Measurements from ENCODE around the gene S1PR3. TPM values are rescaled to one million over a fixed set of nuclear protein-coding genes. Genes with fewer than 3 reads are reported as not detected.

Gene S1PR3
- total RNA-seq, 2 experiments from 2014 or later = 0.31 to 0.33 TPM

DNA sequence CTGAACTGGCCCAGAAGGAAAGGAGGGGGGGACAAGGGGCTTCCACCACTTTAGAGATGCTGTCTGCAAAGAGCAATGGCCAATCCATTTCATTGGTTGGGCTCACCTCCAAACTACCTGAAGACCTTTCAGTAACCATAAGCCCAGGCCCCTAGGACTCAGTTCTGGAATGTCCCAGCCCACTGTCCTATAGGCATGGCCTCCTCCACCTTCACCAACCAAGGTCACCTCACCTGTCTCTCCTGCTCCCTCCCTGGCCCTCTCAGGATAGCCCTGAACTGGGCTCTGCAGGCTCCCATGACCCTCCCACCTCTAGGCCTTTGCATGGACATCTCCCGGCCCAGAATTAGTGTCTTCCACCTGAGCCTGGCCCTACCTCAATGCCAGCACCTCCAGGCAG lies 22.4 kb downstream of the S1PR3 start:
- no peak for ATAC-seq (ENCODE audit: poor library complexity)
- no peaks in the 10 kb centered on the region for H3K9me3 ChIP-seq (ENCODE audit: control insufficient read depth in 1 of 2, insufficient read depth in 1 of 2, low read length in 2 of 2)
- Mint-ChIP-seq H3K36me3 (ENCODE audit: low read depth) (no peaks in the 10 kb centered on the region), H3K4me1 (ENCODE audit: low read depth) (no peaks in the 10 kb centered on the region), H3K4me3 (no peak overlapping the region), H3K27me3 (peaks cover 10% of the 10 kb centered on the region), H3K27ac (no peak overlapping the region), H3K9me3 (peaks cover 2% of the 10 kb centered on the region)
- no peak overlapping the region for H3K27ac ChIP-seq (ENCODE audit: low read depth in 1 of 2, low read length in 2 of 2)
- POLR2A ChIA-PET = no interaction called here
- peaks cover 0 to 3% of the 10 kb centered on the region in 2 experiments for H3K27me3 ChIP-seq (ENCODE audit: control insufficient read depth in 1 of 2, insufficient read depth in 2 of 2, low read length in 2 of 2)
- no peak for TF ChIP-seq CTCF (IDR thresholded peaks at IDR 0.05)
- no peaks in the 10 kb centered on the region for H3K4me1 ChIP-seq (ENCODE audit: insufficient read depth, low read length)
- CTCF ChIA-PET = no interaction called here
- H3K36me3 ChIP-seq (ENCODE audit: insufficient read depth, low read length) = no peaks in the 10 kb centered on the region
- no peak for DNase-seq
- intact Hi-C loops (cut with DNase I, micrococcal nuclease) = no loop called here
- H3K4me3 ChIP-seq (ENCODE audit: low read length) = no peak overlapping the region

DNA sequence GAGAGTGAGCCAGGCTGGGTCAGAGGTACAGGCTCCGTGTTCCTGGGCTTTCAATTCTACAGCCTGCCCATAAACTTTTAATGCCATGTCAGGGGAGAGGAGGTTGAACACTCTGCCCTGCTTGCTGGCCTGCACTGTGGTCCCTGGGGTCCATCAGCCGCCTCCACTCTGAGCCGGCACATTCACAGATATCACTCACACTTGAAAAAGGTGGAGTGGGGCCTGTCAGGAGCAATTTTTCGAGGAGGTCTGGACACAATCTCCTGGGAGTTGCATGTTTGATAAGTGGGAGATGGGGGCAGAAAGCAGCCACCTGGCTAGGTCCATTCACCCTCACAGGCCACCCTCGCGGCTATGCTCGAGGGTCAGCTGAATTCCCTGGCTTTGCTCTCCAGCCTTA lies 22.9 kb downstream of the S1PR3 start:
- DNase-seq (no peak), ATAC-seq (ENCODE audit: poor library complexity) (no peak)
- no peak overlapping the region for H3K27ac Mint-ChIP-seq
- H3K4me1 Mint-ChIP-seq (ENCODE audit: low read depth) = no peaks in the 10 kb centered on the region
- no peaks in the 10 kb centered on the region for H3K36me3 ChIP-seq (ENCODE audit: insufficient read depth, low read length)
- no peak overlapping the region for H3K4me3 ChIP-seq (ENCODE audit: low read length)
- intact Hi-C loops (cut with DNase I, micrococcal nuclease) = no loop called here
- H3K4me1 ChIP-seq (ENCODE audit: insufficient read depth, low read length) = no peaks in the 10 kb centered on the region
- no peaks in the 10 kb centered on the region for H3K36me3 Mint-ChIP-seq (ENCODE audit: low read depth)
- H3K9me3 ChIP-seq (ENCODE audit: control insufficient read depth in 1 of 2, insufficient read depth in 1 of 2, low read length in 2 of 2) = no peaks in the 10 kb centered on the region
- TF ChIP-seq CTCF (IDR thresholded peaks at IDR 0.05) = no peak
- H3K27ac ChIP-seq (ENCODE audit: low read depth in 1 of 2, low read length in 2 of 2) = no peak overlapping the region
- H3K27me3 Mint-ChIP-seq = peaks cover 10% of the 10 kb centered on the region
- H3K27me3 ChIP-seq (ENCODE audit: control insufficient read depth in 1 of 2, insufficient read depth in 2 of 2, low read length in 2 of 2) = peaks cover 0 to 3% of the 10 kb centered on the region in 2 experiments
- peaks cover 2% of the 10 kb centered on the region for H3K9me3 Mint-ChIP-seq
- ChIA-PET POLR2A (no interaction called here), CTCF (no interaction called here)
- H3K4me3 Mint-ChIP-seq = no peak overlapping the region

DNA sequence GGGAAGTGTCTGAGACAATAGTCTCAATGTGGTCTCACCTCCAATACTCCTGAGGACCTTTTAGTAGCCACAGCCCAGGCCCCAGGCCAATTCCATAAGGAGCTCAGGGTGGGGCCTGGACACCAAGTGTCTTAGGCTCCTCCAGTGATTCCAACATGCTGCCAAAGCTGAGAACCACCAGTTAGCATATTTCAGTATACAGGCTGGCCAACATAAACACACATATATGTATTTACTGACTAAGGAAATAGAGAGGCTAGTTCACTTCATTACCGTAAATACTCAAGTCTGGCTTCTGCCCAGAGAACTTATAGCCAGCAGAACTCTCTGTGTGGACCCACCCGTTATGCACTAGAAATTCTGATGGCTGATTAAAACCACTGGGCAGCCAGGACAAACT lies 24.1 kb downstream of the S1PR3 start:
- Histone ChIP-seq H3K9me3 (ENCODE audit: control insufficient read depth in 1 of 2, insufficient read depth in 1 of 2, low read length in 2 of 2) (no peaks in the 10 kb centered on the region), H3K4me3 (ENCODE audit: low read length) (no peak overlapping the region), H3K36me3 (ENCODE audit: insufficient read depth, low read length) (no peaks in the 10 kb centered on the region), H3K27me3 (ENCODE audit: control insufficient read depth in 1 of 2, insufficient read depth in 2 of 2, low read length in 2 of 2) (peaks cover 0 to 3% of the 10 kb centered on the region in 2 experiments), H3K27ac (ENCODE audit: low read depth in 1 of 2, low read length in 2 of 2) (no peak overlapping the region), H3K4me1 (ENCODE audit: insufficient read depth, low read length) (no peaks in the 10 kb centered on the region)
- ChIA-PET CTCF (no interaction called here), POLR2A (no interaction called here)
- no peak for TF ChIP-seq CTCF (IDR thresholded peaks at IDR 0.05)
- intact Hi-C loops (cut with DNase I, micrococcal nuclease) = no loop called here
- peaks cover 2% of the 10 kb centered on the region for H3K9me3 Mint-ChIP-seq
- H3K4me3 Mint-ChIP-seq = no peak overlapping the region
- no peak for DNase-seq
- H3K27ac Mint-ChIP-seq = no peak overlapping the region
- no peaks in the 10 kb centered on the region for H3K4me1 Mint-ChIP-seq (ENCODE audit: low read depth)
- ATAC-seq (ENCODE audit: poor library complexity) = no peak
- no peaks in the 10 kb centered on the region for H3K36me3 Mint-ChIP-seq (ENCODE audit: low read depth)
- H3K27me3 Mint-ChIP-seq = peaks cover 10% of the 10 kb centered on the region
